Measurements from ENCODE around the gene UCN3. TPM values are rescaled to one million over a fixed set of nuclear protein-coding genes. Genes with fewer than 3 reads are reported as not detected.

The UCN3 gene
- total and polyA plus RNA-seq, 7 donors = 3.9 TPM; not detected in 5

DNA sequence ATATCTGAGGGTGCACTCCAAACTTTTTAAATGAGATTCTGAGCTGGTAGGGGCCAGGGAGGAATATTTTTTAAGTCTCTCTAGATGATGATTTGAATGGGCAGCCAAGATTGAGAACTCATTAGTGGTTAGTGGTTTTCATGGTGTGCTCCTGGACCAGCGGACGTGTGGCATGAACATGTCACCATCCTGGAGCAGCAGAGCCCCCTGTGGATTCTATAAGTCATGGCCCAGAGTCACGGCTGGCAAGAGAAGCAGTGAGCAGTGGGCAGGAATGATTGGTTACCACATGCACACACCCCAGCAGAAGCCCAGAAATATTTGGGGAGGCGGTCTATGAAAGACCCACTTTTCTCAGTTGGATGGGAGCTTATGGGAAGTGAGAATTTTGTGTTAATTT lies 21.2 kb upstream of the UCN3 start:
- intact Hi-C loops (cut with DNase I) = no loop called here
- WGBS, 2 donors = 68 to 80% methylated on average over 4 of the region's 4 CpGs
- no peak overlapping the region for H3K4me3 ChIP-seq
- H3K36me3 ChIP-seq = no peaks in the 10 kb centered on the region
- no peak for DNase-seq
- H3K27ac ChIP-seq = no peak overlapping the region
- H3K27me3 ChIP-seq = no peaks in the 10 kb centered on the region
- no peaks in the 10 kb centered on the region for H3K4me1 ChIP-seq
- H3K9me3 ChIP-seq = no peaks in the 10 kb centered on the region
- TF ChIP-seq EP300 (IDR thresholded peaks at IDR 0.05) = no peak
- TF ChIP-seq POLR2AphosphoS5 (IDR thresholded peaks at IDR 0.05) = no peak
- TF ChIP-seq, protein P1, sequence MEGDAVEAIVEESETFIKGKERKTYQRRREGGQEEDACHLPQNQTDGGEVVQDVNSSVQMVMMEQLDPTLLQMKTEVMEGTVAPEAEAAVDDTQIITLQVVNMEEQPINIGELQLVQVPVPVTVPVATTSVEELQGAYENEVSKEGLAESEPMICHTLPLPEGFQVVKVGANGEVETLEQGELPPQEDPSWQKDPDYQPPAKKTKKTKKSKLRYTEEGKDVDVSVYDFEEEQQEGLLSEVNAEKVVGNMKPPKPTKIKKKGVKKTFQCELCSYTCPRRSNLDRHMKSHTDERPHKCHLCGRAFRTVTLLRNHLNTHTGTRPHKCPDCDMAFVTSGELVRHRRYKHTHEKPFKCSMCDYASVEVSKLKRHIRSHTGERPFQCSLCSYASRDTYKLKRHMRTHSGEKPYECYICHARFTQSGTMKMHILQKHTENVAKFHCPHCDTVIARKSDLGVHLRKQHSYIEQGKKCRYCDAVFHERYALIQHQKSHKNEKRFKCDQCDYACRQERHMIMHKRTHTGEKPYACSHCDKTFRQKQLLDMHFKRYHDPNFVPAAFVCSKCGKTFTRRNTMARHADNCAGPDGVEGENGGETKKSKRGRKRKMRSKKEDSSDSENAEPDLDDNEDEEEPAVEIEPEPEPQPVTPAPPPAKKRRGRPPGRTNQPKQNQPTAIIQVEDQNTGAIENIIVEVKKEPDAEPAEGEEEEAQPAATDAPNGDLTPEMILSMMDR (IDR thresholded peaks at IDR 0.05) = no peak
- no peak for TF ChIP-seq POLR2A (IDR thresholded peaks at IDR 0.05)

GRCh38 chr10:5343979-5344378 lies 20.8 kb upstream of the UCN3 start:
- intact Hi-C loops (cut with DNase I) = no loop called here
- DNase-seq = no peak
- Histone ChIP-seq H3K9me3 (no peaks in the 10 kb centered on the region), H3K4me1 (no peaks in the 10 kb centered on the region), H3K27ac (no peak overlapping the region), H3K27me3 (no peaks in the 10 kb centered on the region), H3K4me3 (no peak overlapping the region), H3K36me3 (no peaks in the 10 kb centered on the region)
- WGBS, 2 donors = 87 to 90% methylated on average over 4 of the region's 4 CpGs
- TF ChIP-seq, protein P1 (IDR thresholded peaks at IDR 0.05) = no peak

- Histone ChIP-seq H3K36me3 (no peaks in the 10 kb centered on the region), H3K4me3 (no peak overlapping the region), H3K27me3 (no peaks in the 10 kb centered on the region), H3K4me1 (no peaks in the 10 kb centered on the region), H3K9me3 (no peaks in the 10 kb centered on the region), H3K27ac (no peak overlapping the region)
- intact Hi-C loops (cut with DNase I) = no loop called here
- no peak for DNase-seq
- TF ChIP-seq, protein P1 (IDR thresholded peaks at IDR 0.05) = no peak
- TF ChIP-seq EP300 (IDR thresholded peaks at IDR 0.05) (no peak), POLR2AphosphoS5 (IDR thresholded peaks at IDR 0.05) (no peak), POLR2A (IDR thresholded peaks at IDR 0.05) (no peak)
These were observed 20.0 kb upstream of the UCN3 start for GRCh38 chr10:5344746-5345145.

DNA sequence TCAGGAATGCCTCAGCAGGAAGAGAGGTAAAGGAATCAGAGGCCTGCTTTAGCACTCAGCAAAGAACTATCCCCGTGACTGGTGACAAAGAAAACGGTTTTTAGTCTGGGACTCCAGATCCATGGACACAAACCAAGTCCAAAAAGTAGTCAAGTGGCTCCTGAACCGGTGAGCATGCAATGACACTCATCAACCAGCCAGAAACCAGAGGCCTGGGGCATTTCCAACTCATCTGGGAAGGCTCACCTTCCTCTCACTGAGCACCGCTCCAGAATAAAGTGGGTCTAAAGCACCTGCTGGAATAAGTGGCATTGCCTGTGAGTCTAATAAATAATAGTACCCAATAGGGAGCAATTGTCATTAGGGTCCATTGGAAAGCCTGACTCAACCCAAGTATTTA lies 17.9 kb upstream of the UCN3 start:
- intact Hi-C loops (cut with DNase I) = no loop called here
- no peak for DNase-seq
- H3K4me1 ChIP-seq = no peaks in the 10 kb centered on the region
- no peak overlapping the region for H3K4me3 ChIP-seq
- no peak overlapping the region for H3K27ac ChIP-seq
- H3K27me3 ChIP-seq = no peaks in the 10 kb centered on the region
- 78 to 92% methylated on average over 4 of the region's 4 CpGs for WGBS, 2 donors
- no peak for TF ChIP-seq POLR2A (IDR thresholded peaks at IDR 0.05)
- TF ChIP-seq EP300 (IDR thresholded peaks at IDR 0.05) = no peak
- no peak for TF ChIP-seq POLR2AphosphoS5 (IDR thresholded peaks at IDR 0.05)
- TF ChIP-seq, protein P1 (IDR thresholded peaks at IDR 0.05) = no peak
- no peaks in the 10 kb centered on the region for H3K36me3 ChIP-seq
- H3K9me3 ChIP-seq = no peaks in the 10 kb centered on the region

DNA sequence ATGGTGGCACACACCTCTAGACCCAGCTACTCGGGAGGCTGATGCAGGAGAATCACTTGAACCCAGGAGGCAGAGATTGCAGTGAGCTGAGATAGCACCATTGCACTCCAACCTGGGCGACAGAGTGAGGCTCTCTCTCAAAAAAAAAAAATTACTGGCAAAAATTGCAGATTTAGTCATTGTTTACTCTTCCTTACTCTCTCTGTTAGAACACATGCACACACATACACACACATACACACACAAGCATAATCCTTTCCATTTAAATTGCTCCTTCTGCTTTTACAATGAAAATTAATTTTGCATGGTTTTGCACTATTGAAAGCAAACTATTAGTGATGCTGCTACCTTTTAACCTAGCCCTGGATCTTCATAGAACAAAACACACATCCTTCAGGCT lies 15.4 kb upstream of the UCN3 start:
- intact Hi-C loops (cut with DNase I) = no loop called here
- no peaks in the 10 kb centered on the region for H3K36me3 ChIP-seq
- H3K4me1 ChIP-seq = no peaks in the 10 kb centered on the region
- TF ChIP-seq POLR2A (IDR thresholded peaks at IDR 0.05) (no peak), POLR2AphosphoS5 (IDR thresholded peaks at IDR 0.05) (no peak)
- TF ChIP-seq, protein P1 (IDR thresholded peaks at IDR 0.05) = no peak
- no peak for DNase-seq
- H3K4me3 ChIP-seq = no peak overlapping the region
- no peaks in the 10 kb centered on the region for H3K27me3 ChIP-seq
- 83 to 84% methylated on average over 2 of the region's 2 CpGs for WGBS, 2 donors
- H3K9me3 ChIP-seq = no peaks in the 10 kb centered on the region
- no peak overlapping the region for H3K27ac ChIP-seq

All from sigmoid colon (tissue), 7 donors.